GM12892 (cell line): ENCODE results near the gene MYO10.

Source experiments
- POLR2A ChIP-seq: IDR thresholded peaks from 2 replicates; pipeline ENCODE4 v1.6.1; 2011; ENCODE audit warnings: low read depth, low read length, control low read depth
- POLR2AphosphoS5 ChIP-seq: IDR thresholded peaks from 2 replicates; pipeline ENCODE4 v1.6.1; 2011; ENCODE audit warnings: low read depth, low read length, control low read depth

- TF ChIP-seq POLR2A (no peak), POLR2AphosphoS5 (no peak)
These were observed 64.2 kb downstream of the MYO10 start for GRCh38 chr5:16871746-16872339.
